Dendritic cell treated with granulocyte-macrophage colony-stimulating factor and Interleukin-4, amounts not matched to agents 40 ng/mL and 50 ng/mL, for 4 days (primary cell): ENCODE measurements around the gene OR4A15.

ENCODE experiments used
- H3K27ac Mint-ChIP-seq: one replicate; pipeline ENCODE4 v1.8.0; 2022; ENCODE audit warnings: mild to moderate bottlenecking, mixed read lengths
- H3K27me3 Mint-ChIP-seq: one replicate; pipeline ENCODE4 v1.8.0; 2022; ENCODE audit warnings: mild to moderate bottlenecking, mixed read lengths
- H3K36me3 Mint-ChIP-seq: one replicate; pipeline ENCODE4 v1.8.0; 2022; ENCODE audit warnings: low read depth, mixed read lengths
- H3K4me1 Mint-ChIP-seq: one replicate; pipeline ENCODE4 v1.8.0; 2022; ENCODE audit warnings: low read depth, mixed read lengths
- H3K4me3 Mint-ChIP-seq: one replicate; pipeline ENCODE4 v1.8.0; 2022; ENCODE audit warnings: mild to moderate bottlenecking, moderate library complexity, mixed read lengths
- H3K9me3 Mint-ChIP-seq: one replicate; pipeline ENCODE4 v1.8.0; 2022; ENCODE audit warnings: mixed read lengths
- intact Hi-C: fragments of 100-400 bp; cut with micrococcal nuclease; formaldehyde crosslinking; loops from one replicate; pipeline ENCODE4 v1.15.0; 2022

OR4A15 gene

GRCh38 chr11:55367674-55368073 lies at the start of gene OR4A15:
Gene OR4A15, plus strand, starts transcription at chr11:55367974. Its CDS starts 0 bp downstream, at chr11:55367974.
- no peak within 1 kb of the TSS for H3K27ac Mint-ChIP-seq
- no peaks in the 10 kb centered on the region for H3K4me1 Mint-ChIP-seq
- no peak within 1 kb of the TSS for H3K4me3 Mint-ChIP-seq
- intact Hi-C loops, result no loop called here
- no peaks in the 10 kb centered on the region for H3K27me3 Mint-ChIP-seq
- H3K9me3 Mint-ChIP-seq, result peaks cover 53% of the 10 kb centered on the region
- H3K36me3 Mint-ChIP-seq, result no peaks in the 10 kb centered on the region

GRCh38 chr11:55324500-55324899 lies 43.3 kb upstream of the OR4A15 start:
- Mint-ChIP-seq H3K4me3 (no peak overlapping the region), H3K9me3 (peaks cover 13% of the 10 kb centered on the region), H3K27ac (no peak overlapping the region), H3K36me3 (no peaks in the 10 kb centered on the region), H3K27me3 (no peaks in the 10 kb centered on the region), H3K4me1 (no peaks in the 10 kb centered on the region)
- intact Hi-C loops, result no loop called here

GRCh38 chr11:55342901-55343300 lies 24.9 kb upstream of the OR4A15 start, which contains the start of gene OR4A16:
Gene OR4A16, plus strand, starts transcription at chr11:55343201. Its CDS starts 0 bp downstream, at chr11:55343201.
- peaks cover 44% of the 10 kb centered on the region for H3K9me3 Mint-ChIP-seq
- intact Hi-C loops, result no loop called here
- H3K27ac Mint-ChIP-seq, result no peak within 1 kb of the TSS
- H3K4me3 Mint-ChIP-seq, result no peak within 1 kb of the TSS
- H3K4me1 Mint-ChIP-seq, result no peaks in the 10 kb centered on the region
- no peaks in the 10 kb centered on the region for H3K27me3 Mint-ChIP-seq
- H3K36me3 Mint-ChIP-seq, result no peaks in the 10 kb centered on the region

- Mint-ChIP-seq H3K4me1 (no peaks in the 10 kb centered on the region), H3K4me3 (no peak overlapping the region), H3K27me3 (no peaks in the 10 kb centered on the region), H3K36me3 (no peaks in the 10 kb centered on the region), H3K9me3 (peaks cover 60% of the 10 kb centered on the region), H3K27ac (no peak overlapping the region)
- intact Hi-C loops, result no loop called here
Measured at GRCh38 chr11:55345306-55345705, 22.5 kb upstream of the OR4A15 start.

- intact Hi-C loops, result no loop called here
- Mint-ChIP-seq H3K4me1 (no peaks in the 10 kb centered on the region), H3K27ac (no peak overlapping the region), H3K36me3 (no peaks in the 10 kb centered on the region), H3K4me3 (no peak overlapping the region), H3K9me3 (peaks cover 54% of the 10 kb centered on the region), H3K27me3 (no peaks in the 10 kb centered on the region)
Measured at GRCh38 chr11:55349032-55349431, 18.7 kb upstream of the OR4A15 start.

GRCh38 chr11:55357560-55358184 lies 10.1 kb upstream of the OR4A15 start:
- H3K4me3 Mint-ChIP-seq, result no peak overlapping the region
- no peaks in the 10 kb centered on the region for H3K4me1 Mint-ChIP-seq
- H3K36me3 Mint-ChIP-seq, result no peaks in the 10 kb centered on the region
- peaks cover 65% of the 10 kb centered on the region for H3K9me3 Mint-ChIP-seq
- no peaks in the 10 kb centered on the region for H3K27me3 Mint-ChIP-seq
- H3K27ac Mint-ChIP-seq, result no peak overlapping the region
- intact Hi-C loops, result no loop called here

GRCh38 chr11:55401011-55401410 lies 33.2 kb downstream of the OR4A15 start:
- intact Hi-C loops, result no loop called here

More at GRCh38 chr11:55401011-55401410, 33.2 kb downstream of the OR4A15 start:
- peaks cover 72% of the 10 kb centered on the region for H3K9me3 Mint-ChIP-seq
- no peak overlapping the region for H3K27ac Mint-ChIP-seq
- H3K4me1 Mint-ChIP-seq, result no peaks in the 10 kb centered on the region
- H3K4me3 Mint-ChIP-seq, result no peak overlapping the region
- H3K36me3 Mint-ChIP-seq, result no peaks in the 10 kb centered on the region
- no peaks in the 10 kb centered on the region for H3K27me3 Mint-ChIP-seq
